Glutamatergic neuron (in vitro differentiated cells): Measurements from ENCODE around the gene DNAJC18. TPM values are rescaled to one million over a fixed set of nuclear protein-coding genes. Genes with fewer than 3 reads are reported as not detected.

ENCODE experiments used
- DNase-seq: peaks from one replicate; pipeline ENCODE4 v3.0.0; 2022
- H3K27ac Mint-ChIP-seq: one replicate; pipeline ENCODE4 v1.8.0; 2020; ENCODE audit warnings: mild to moderate bottlenecking, mixed read lengths, inconsistent platforms; ENCODE audit not compliant: unreplicated experiment
- H3K27me3 Mint-ChIP-seq: one replicate; pipeline ENCODE4 v1.8.0; 2020; ENCODE audit warnings: mild to moderate bottlenecking, moderate library complexity, mixed read lengths, inconsistent platforms; ENCODE audit not compliant: unreplicated experiment
- H3K36me3 Mint-ChIP-seq: one replicate; pipeline ENCODE4 v1.8.0; 2020; ENCODE audit warnings: mild to moderate bottlenecking, mixed read lengths, inconsistent platforms; ENCODE audit not compliant: unreplicated experiment
- H3K4me1 Mint-ChIP-seq: one replicate; pipeline ENCODE4 v1.8.0; 2020; ENCODE audit warnings: mild to moderate bottlenecking, low read depth, mixed read lengths, inconsistent platforms; ENCODE audit not compliant: unreplicated experiment
- H3K4me3 Mint-ChIP-seq: one replicate; pipeline ENCODE4 v1.8.0; 2020; ENCODE audit warnings: mild to moderate bottlenecking, mixed read lengths, inconsistent platforms; ENCODE audit not compliant: unreplicated experiment
- H3K9me3 Mint-ChIP-seq: one replicate; pipeline ENCODE4 v1.8.0; 2020; ENCODE audit warnings: mild to moderate bottlenecking, moderate library complexity, mixed read lengths, inconsistent platforms; ENCODE audit not compliant: unreplicated experiment
- CTCF ChIP-seq: fragments of 200-600 bp; sonication (generic); IDR thresholded peaks from one replicate; pipeline ENCODE4 v1.5.0; 2021; ENCODE audit not compliant: partially characterized antibody, unreplicated experiment
- total RNA-seq: library from RNA; stranded (reverse); fragmentation: NEBNext Ultra II Directional; extraction: Animal tissue kit (Norgen Biotek cat#: 25700); gene quantifications from one replicate; pipeline ENCODE4 v1.2.1, GENCODE V29; 2021; ENCODE audit not compliant: unreplicated experiment

DNAJC18 gene
- total RNA-seq, 1 donor from 2014 or later, result 55.9 TPM

GRCh38 chr5:139360384-139360783, 78.9 kb downstream of the DNAJC18 start:
- Mint-ChIP-seq H3K4me3 (no peak overlapping the region), H3K27me3 (no peaks in the 10 kb centered on the region), H3K36me3 (no peaks in the 10 kb centered on the region), H3K9me3 (no peaks in the 10 kb centered on the region), H3K4me1 (peaks cover 2% of the 10 kb centered on the region), H3K27ac (no peak overlapping the region)
- no peak for DNase-seq
- no peak for TF ChIP-seq CTCF

Other genes with a start within 250 kb of the DNAJC18 start
- gene SIL1, start 241.2 kb downstream of the DNAJC18 start, total RNA-seq, result 15.9 TPM
- 372 TPM for gene MATR3, start 145.8 kb downstream of the DNAJC18 start, total RNA-seq
- gene PAIP2, start 97.7 kb downstream of the DNAJC18 start, total RNA-seq, result 128 TPM
- gene SLC23A1, start 56.2 kb downstream of the DNAJC18 start, total RNA-seq, result not detected
- gene MZB1, start 49.6 kb downstream of the DNAJC18 start, total RNA-seq, result not detected
- gene PROB1, start 44.4 kb downstream of the DNAJC18 start, total RNA-seq, result 1.3 TPM
- gene SPATA24, start 35.4 kb downstream of the DNAJC18 start, total RNA-seq, result 6.2 TPM
- gene ECSCR, start 23.2 kb upstream of the DNAJC18 start, total RNA-seq, result not detected
- not detected for gene SMIM33, start 31.5 kb upstream of the DNAJC18 start, total RNA-seq
- not detected for gene STING1, start 43.2 kb upstream of the DNAJC18 start, total RNA-seq
- gene UBE2D2, start 121.8 kb upstream of the DNAJC18 start, total RNA-seq, result 188 TPM
- 130 TPM for gene CXXC5, start 208.8 kb upstream of the DNAJC18 start, total RNA-seq